Gastroesophageal sphincter (tissue), 4 donors: Measurements from ENCODE around the gene ACSF2. TPM values are rescaled to one million over a fixed set of nuclear protein-coding genes. Genes with fewer than 3 reads are reported as not detected.
A peak's percentile ranks its signal among the peaks of the same experiment; 100 is the strongest.

ENCODE experiments used
- ATAC-seq: fragments of 150-250 bp; one replicate; pipeline ENCODE4 v1.9.1; 2016; ENCODE audit warnings: mild to moderate bottlenecking, moderate library complexity
- H3K27ac ChIP-seq, 4 donors: fragments of 200-600 bp; sonication (generic) in 3 of 4; 1 replicate in 3 of 4; 2 replicates in 1 of 4; pipeline ENCODE4 v1.5.1; 2016 to 2019
- H3K27me3 ChIP-seq: fragments of 200-600 bp; sonication (generic); one replicate; pipeline ENCODE4 v1.5.1; 2019
- H3K36me3 ChIP-seq, 2 donors: fragments of 200-600 bp; sonication (generic); one replicate each; pipeline ENCODE4 v1.5.1; 2019; ENCODE audit warnings: control low read depth in 1 of 2
- H3K4me1 ChIP-seq, 3 donors: fragments of 200-600 bp; sonication (generic); 1 replicate in 2 of 3; 2 replicates in 1 of 3; pipeline ENCODE4 v1.5.1; 2016 to 2019; ENCODE audit warnings: control low read depth in 2 of 3
- H3K4me3 ChIP-seq, 2 donors: fragments of 200-600 bp; sonication (generic); one replicate each; pipeline ENCODE4 v1.5.1; 2019; ENCODE audit warnings: mild to moderate bottlenecking in 1 of 2, moderate library complexity in 1 of 2
- H3K9me3 ChIP-seq, 3 donors: fragments of 200-600 bp; sonication (generic); one replicate each; pipeline ENCODE4 v1.5.1; 2017 to 2019; ENCODE audit warnings: control low read depth in 2 of 3
- CTCF ChIP-seq, 4 experiments: fragments of 200-600 bp in 2 of 4; fragments of 450-650 bp in 2 of 4; sonication (generic) in 1 of 4; IDR thresholded peaks; one replicate each; pipeline ENCODE4 v1.5.1; 2017 to 2019; ENCODE audit warnings: antibody characterized with exemption in 4 of 4, mild to moderate bottlenecking in 2 of 4, moderate library complexity in 2 of 4
- EP300 ChIP-seq: sonication (generic); formaldehyde crosslinking; IDR thresholded peaks from one replicate; pipeline ENCODE4 v1.6.1; 2017; ENCODE audit warnings: antibody characterized with exemption, mild to moderate bottlenecking
- POLR2A ChIP-seq, 2 donors: fragments of 450-650 bp; IDR thresholded peaks; one replicate each; pipeline ENCODE4 v1.6.1; 2017; ENCODE audit warnings: antibody characterized with exemption in 2 of 2, mild to moderate bottlenecking in 2 of 2, moderate library complexity in 1 of 2
- POLR2AphosphoS5 ChIP-seq: sonication (generic); formaldehyde crosslinking; IDR thresholded peaks from one replicate; pipeline ENCODE4 v1.6.1; 2017; ENCODE audit warnings: antibody characterized with exemption
- WGBS, 2 donors: methylation state at CpG; one replicate each; pipeline ENCODE4 v1.1.5; 2018; ENCODE audit warnings: low coverage in 1 of 2; 5-methylcytosine and 5-hydroxymethylcytosine counted together
- total RNA-seq, 4 donors: library from RNA; depleted of rRNA; stranded (reverse); fragments of >200 nt; gene quantifications; one replicate each; pipeline ENCODE4 v1.1.0, GENCODE V29; 2016

Gene ACSF2
- total RNA-seq, 4 donors from 2014 or later: 11.5 to 23.3 (median 16.1) TPM

GRCh38 chr17:50508573-50509460 lies 82.8 kb downstream of the ACSF2 start:
- Histone ChIP-seq H3K4me1 (peaks cover 0 to 18% (median 3%) of the 10 kb centered on the region in 3 donors), H3K36me3 (no peaks in the 10 kb centered on the region), H3K27ac (peak overlapping the region in 3 of 4 donors; percentile 79 to 92 (median 81)), H3K9me3 (no peaks in the 10 kb centered on the region), H3K27me3 (no peaks in the 10 kb centered on the region), H3K4me3 (peak overlapping the region; percentile 55 to 75)
- WGBS, 2 donors: 43 to 72% methylated on average over 9 to 15 of the region's 32 CpGs
- ATAC-seq: peak; percentile 8
- no peak for TF ChIP-seq CTCF (IDR thresholded peaks at IDR 0.05)
- no peak for TF ChIP-seq POLR2AphosphoS5
- no peak for TF ChIP-seq POLR2A (IDR thresholded peaks at IDR 0.05)
- TF ChIP-seq EP300: no peak

GRCh38 chr17:50511058-50511457 lies 85.0 kb downstream of the ACSF2 start:
- H3K27ac ChIP-seq: no peak overlapping the region
- no peak for TF ChIP-seq CTCF (IDR thresholded peaks at IDR 0.05)
- no peak for TF ChIP-seq POLR2AphosphoS5
- no peak for TF ChIP-seq POLR2A (IDR thresholded peaks at IDR 0.05)
- no peak for TF ChIP-seq EP300
- ATAC-seq: no peak
- no peaks in the 10 kb centered on the region for H3K36me3 ChIP-seq
- no peaks in the 10 kb centered on the region for H3K27me3 ChIP-seq
- H3K4me3 ChIP-seq: no peak overlapping the region
- H3K4me1 ChIP-seq: peaks cover 0 to 29% (median 3%) of the 10 kb centered on the region in 3 donors
- no peaks in the 10 kb centered on the region for H3K9me3 ChIP-seq
- 24 to 34% methylated on average over 3 of the region's 3 CpGs for WGBS, 2 donors

- Histone ChIP-seq H3K4me3 (no peak overlapping the region), H3K27ac (no peak overlapping the region), H3K27me3 (no peaks in the 10 kb centered on the region), H3K36me3 (no peaks in the 10 kb centered on the region), H3K9me3 (no peaks in the 10 kb centered on the region), H3K4me1 (peaks cover 0 to 19% (median 0%) of the 10 kb centered on the region in 3 donors)
- 67 to 72% methylated on average over 3 to 4 of the region's 4 CpGs for WGBS, 2 donors
- TF ChIP-seq EP300 (no peak), CTCF (IDR thresholded peaks at IDR 0.05) (no peak), POLR2AphosphoS5 (no peak), POLR2A (IDR thresholded peaks at IDR 0.05) (no peak)
- no peak for ATAC-seq
These were observed 87.5 kb downstream of the ACSF2 start for GRCh38 chr17:50513495-50513894.

GRCh38 chr17:50514388-50514787 lies 88.4 kb downstream of the ACSF2 start:
- TF ChIP-seq POLR2A (IDR thresholded peaks at IDR 0.05) (no peak), CTCF (IDR thresholded peaks at IDR 0.05) (no peak), POLR2AphosphoS5 (no peak), EP300 (no peak)
- no peak for ATAC-seq
- Histone ChIP-seq H3K27me3 (no peaks in the 10 kb centered on the region), H3K36me3 (no peaks in the 10 kb centered on the region), H3K4me1 (peaks cover 0 to 11% (median 0%) of the 10 kb centered on the region in 3 donors), H3K4me3 (no peak overlapping the region), H3K9me3 (no peaks in the 10 kb centered on the region), H3K27ac (no peak overlapping the region)
- WGBS, 2 donors: 59 to 62% methylated on average over 3 of the region's 3 CpGs
